ENCODE measurements around the gene CRKL.

The CRKL gene

GRCh38 chr22:20881869-20882815, 35.1 kb upstream of the CRKL start:
- no peak for TF ChIP-seq EZH2phosphoT487 (IDR thresholded peaks at IDR 0.05; ENCODE audit: borderline replicate concordance, low read length)
- TF ChIP-seq CTCF (IDR thresholded peaks at IDR 0.05; ENCODE audit: low read depth, low read length, poor library complexity, severe bottlenecking) = no peak
- no peaks in the 10 kb centered on the region for H3K9me3 ChIP-seq (ENCODE audit: control insufficient read depth, insufficient read depth, low read length)
- H3K4me3 ChIP-seq (ENCODE audit: low read length) = no peak overlapping the region
- no peaks in the 10 kb centered on the region for H3K27me3 ChIP-seq (ENCODE audit: control insufficient read depth, low read length)
- no peaks in the 10 kb centered on the region for H3K79me2 ChIP-seq (ENCODE audit: control insufficient read depth, low read length)
- no peak overlapping the region for H3K4me2 ChIP-seq (ENCODE audit: low read length)
- no peak overlapping the region for H3K27ac ChIP-seq (ENCODE audit: low read depth, low read length)
- no peaks in the 10 kb centered on the region for H3K4me1 ChIP-seq (ENCODE audit: control insufficient read depth, low read length)
- no peaks in the 10 kb centered on the region for H3F3A ChIP-seq (ENCODE audit: control insufficient read depth, insufficient read depth)
- H3K9me2 ChIP-seq (replicated peaks; ENCODE audit: control insufficient read depth, low read length) = no peaks in the 10 kb centered on the region
- no peaks in the 10 kb centered on the region for H4K20me1 ChIP-seq (ENCODE audit: control insufficient read depth, insufficient read depth, low read depth, low read length)
- peaks cover 27% of the 10 kb centered on the region for H3K36me3 ChIP-seq (ENCODE audit: control insufficient read depth, low read length)

- Histone ChIP-seq H3K4me2 (ENCODE audit: low read length) (no peak overlapping the region), H3K4me3 (ENCODE audit: low read length) (no peak overlapping the region), H3K9me3 (ENCODE audit: control insufficient read depth, insufficient read depth, low read length) (no peaks in the 10 kb centered on the region), H3K9me2 (replicated peaks; ENCODE audit: control insufficient read depth, low read length) (no peaks in the 10 kb centered on the region), H3K36me3 (ENCODE audit: control insufficient read depth, low read length) (peaks cover 31% of the 10 kb centered on the region), H3K4me1 (ENCODE audit: control insufficient read depth, low read length) (no peaks in the 10 kb centered on the region), H4K20me1 (ENCODE audit: control insufficient read depth, insufficient read depth, low read depth, low read length) (no peaks in the 10 kb centered on the region), H3K27me3 (ENCODE audit: control insufficient read depth, low read length) (no peaks in the 10 kb centered on the region), H3K27ac (ENCODE audit: low read depth, low read length) (no peak overlapping the region), H3K79me2 (ENCODE audit: control insufficient read depth, low read length) (no peaks in the 10 kb centered on the region), H3F3A (ENCODE audit: control insufficient read depth, insufficient read depth) (no peaks in the 10 kb centered on the region)
- TF ChIP-seq EZH2phosphoT487 (IDR thresholded peaks at IDR 0.05; ENCODE audit: borderline replicate concordance, low read length) = no peak
- TF ChIP-seq CTCF (IDR thresholded peaks at IDR 0.05; ENCODE audit: low read depth, low read length, poor library complexity, severe bottlenecking) = no peak
Observed at GRCh38 chr22:20882855-20883254, 34.4 kb upstream of the CRKL start.

GRCh38 chr22:20884454-20884853, 32.8 kb upstream of the CRKL start:
- Histone ChIP-seq H3K36me3 (ENCODE audit: control insufficient read depth, low read length) (peaks cover 43% of the 10 kb centered on the region), H4K20me1 (ENCODE audit: control insufficient read depth, insufficient read depth, low read depth, low read length) (no peaks in the 10 kb centered on the region), H3K9me2 (replicated peaks; ENCODE audit: control insufficient read depth, low read length) (no peaks in the 10 kb centered on the region), H3K79me2 (ENCODE audit: control insufficient read depth, low read length) (no peaks in the 10 kb centered on the region), H3K4me1 (ENCODE audit: control insufficient read depth, low read length) (no peaks in the 10 kb centered on the region), H3K9me3 (ENCODE audit: control insufficient read depth, insufficient read depth, low read length) (no peaks in the 10 kb centered on the region), H3K27me3 (ENCODE audit: control insufficient read depth, low read length) (no peaks in the 10 kb centered on the region), H3K4me3 (ENCODE audit: low read length) (no peak overlapping the region), H3K4me2 (ENCODE audit: low read length) (no peak overlapping the region), H3K27ac (ENCODE audit: low read depth, low read length) (no peak overlapping the region), H3F3A (ENCODE audit: control insufficient read depth, insufficient read depth) (no peaks in the 10 kb centered on the region)
- TF ChIP-seq EZH2phosphoT487 (IDR thresholded peaks at IDR 0.05; ENCODE audit: borderline replicate concordance, low read length) (no peak), CTCF (IDR thresholded peaks at IDR 0.05; ENCODE audit: low read depth, low read length, poor library complexity, severe bottlenecking) (no peak)
